DND-41 (cell line): ENCODE measurements around the gene HDGF.
A peak's percentile ranks its signal among the peaks of the same experiment; 100 is the strongest.

Experiments used
- ATAC-seq: fragments of 200-7000 bp; cut with Tn5 transposase; 3 replicates; pipeline ENCODE4 v1.9.1; 2021; ENCODE audit warnings: low read depth; ENCODE audit not compliant: insufficient read depth
- DNase-seq: peaks from one replicate; pipeline ENCODE4 v3.0.0-alpha.2; 2020
- H2AFZ ChIP-seq: 2 replicates; pipeline ENCODE4 v1.6.0; 2012; ENCODE audit warnings: low read depth, low read length
- H3K27ac ChIP-seq: 2 replicates; pipeline ENCODE4 v1.5.1; 2012; ENCODE audit warnings: low read length, inconsistent platforms
- H3K27me3 ChIP-seq: fragments of 200-600 bp; sonication (generic); 2 replicates; pipeline ENCODE4 v1.6.0; 2012; ENCODE audit warnings: low read length, mild to moderate bottlenecking, inconsistent platforms; ENCODE audit not compliant: insufficient read depth, poor library complexity
- H3K36me3 ChIP-seq: 2 replicates; pipeline ENCODE4 v1.5.1; 2012; ENCODE audit warnings: low read length, inconsistent platforms; ENCODE audit not compliant: insufficient read depth
- H3K4me1 ChIP-seq: 2 replicates; pipeline ENCODE4 v1.5.1; 2012; ENCODE audit warnings: mild to moderate bottlenecking, low read length; ENCODE audit not compliant: insufficient read depth
- H3K4me2 ChIP-seq: 2 replicates; pipeline ENCODE4 v1.6.0; 2012; ENCODE audit warnings: mild to moderate bottlenecking, moderate library complexity, low read length, inconsistent platforms; ENCODE audit not compliant: insufficient read depth
- H3K4me3 ChIP-seq, 2 experiments: fragments of 200-600 bp in 1 of 2; shearing (Covaris generic) in 1 of 2; 2 replicates each; pipeline ENCODE4 v1.5.1; 2012 to 2016; ENCODE audit warnings: inconsistent platforms in 2 of 2, low read length in 2 of 2, mild to moderate bottlenecking in 2 of 2, low read depth in 1 of 2, moderate library complexity in 1 of 2
- H3K79me2 ChIP-seq: 2 replicates; pipeline ENCODE4 v1.6.0; 2012; ENCODE audit warnings: low read length, inconsistent platforms; ENCODE audit not compliant: insufficient read depth
- H3K9ac ChIP-seq: 2 replicates; pipeline ENCODE4 v1.6.0; 2012; ENCODE audit warnings: low read depth, mild to moderate bottlenecking, inconsistent platforms, low read length, moderate library complexity
- H3K9me3 ChIP-seq: 2 replicates; pipeline ENCODE4 v1.5.1; 2012; ENCODE audit warnings: low read length, moderate library complexity, mild to moderate bottlenecking, inconsistent platforms; ENCODE audit not compliant: insufficient read depth, severe bottlenecking
- H4K20me1 ChIP-seq: 2 replicates; pipeline ENCODE4 v1.6.0; 2012; ENCODE audit warnings: low read length; ENCODE audit not compliant: insufficient read depth
- CTCF ChIP-seq: IDR thresholded peaks from 2 replicates; pipeline ENCODE4 v1.5.1; 2012; ENCODE audit warnings: borderline replicate concordance, low read length, moderate library complexity, mild to moderate bottlenecking; ENCODE audit not compliant: poor library complexity, severe bottlenecking; ENCODE audit errors: extremely low read depth
- EZH2 ChIP-seq: IDR thresholded peaks from 3 replicates; pipeline ENCODE4 v1.6.1; 2012; ENCODE audit warnings: borderline replicate concordance, low read depth, mild to moderate bottlenecking, moderate library complexity, low read length, inconsistent platforms; ENCODE audit not compliant: severe bottlenecking

Gene HDGF

GRCh38 chr1:156705321-156705917 lies 46.1 kb downstream of the HDGF start, which contains the start of gene CRABP2:
CRABP2 (minus strand) TSS chr1:156705583; CDS start chr1:156705446, 137 bp downstream.
- peak within 1 kb of the TSS; percentile 44 for H3K9ac ChIP-seq
- H3K4me1 ChIP-seq: peaks cover 24% of the 10 kb centered on the region
- H3K4me2 ChIP-seq: peak within 1 kb of the TSS; percentile 91
- peak within 1 kb of the TSS; percentile 82 for H2AFZ ChIP-seq
- ATAC-seq: peak; percentile 32
- H3K4me3 ChIP-seq: peak within 1 kb of the TSS in 1 of 2 experiments; percentile 60; a peak in 2 of 4 replicates
- peaks cover 20% of the 10 kb centered on the region for H3K27me3 ChIP-seq
- DNase-seq: no peak
- no peaks in the 10 kb centered on the region for H3K79me2 ChIP-seq
- H4K20me1 ChIP-seq: peaks cover 8% of the 10 kb centered on the region
- H3K27ac ChIP-seq: no peak within 1 kb of the TSS
- H3K9me3 ChIP-seq: no peaks in the 10 kb centered on the region
- TF ChIP-seq CTCF: no peak
- TF ChIP-seq EZH2: no peak
- H3K36me3 ChIP-seq: no peaks in the 10 kb centered on the region

GRCh38 chr1:156704930-156705320 lies 46.5 kb downstream of the HDGF start:
- Histone ChIP-seq H2AFZ (no peak overlapping the region), H3K9ac (no peak overlapping the region), H3K4me3 (no peak overlapping the region)

GRCh38 chr1:156704166-156704711 lies 47.2 kb downstream of the HDGF start:
- H4K20me1 ChIP-seq: peaks cover 8% of the 10 kb centered on the region
- H3K9ac ChIP-seq: no peak overlapping the region
- no peak overlapping the region for H2AFZ ChIP-seq
- H3K36me3 ChIP-seq: no peaks in the 10 kb centered on the region
- ATAC-seq (no peak), DNase-seq (no peak)
- no peak overlapping the region for H3K4me2 ChIP-seq
- no peaks in the 10 kb centered on the region for H3K79me2 ChIP-seq
- H3K27ac ChIP-seq: no peak overlapping the region
- peaks cover 21% of the 10 kb centered on the region for H3K27me3 ChIP-seq
- TF ChIP-seq CTCF (no peak), EZH2 (no peak)
- no peak overlapping the region for H3K4me3 ChIP-seq
- peaks cover 24% of the 10 kb centered on the region for H3K4me1 ChIP-seq
- no peaks in the 10 kb centered on the region for H3K9me3 ChIP-seq

More at GRCh38 chr1:156704930-156705320, 46.5 kb downstream of the HDGF start:
- H3K27ac ChIP-seq: no peak overlapping the region
- no peak for DNase-seq
- H3K36me3 ChIP-seq: no peaks in the 10 kb centered on the region
- ATAC-seq: no peak
- no peaks in the 10 kb centered on the region for H3K79me2 ChIP-seq
- H3K9me3 ChIP-seq: no peaks in the 10 kb centered on the region
- peaks cover 8% of the 10 kb centered on the region for H4K20me1 ChIP-seq
- peak overlapping the region; percentile 91 for H3K4me2 ChIP-seq
- H3K4me1 ChIP-seq: peaks cover 24% of the 10 kb centered on the region
- TF ChIP-seq EZH2 (no peak), CTCF (no peak)
- H3K27me3 ChIP-seq: peaks cover 20% of the 10 kb centered on the region
